GM12891 (cell line): ENCODE data around the gene GPR55.

Experiments used
- PAX5 ChIP-seq: IDR thresholded peaks from 2 replicates; pipeline ENCODE4 v1.6.1; 2011; ENCODE audit warnings: low read length, moderate library complexity, mild to moderate bottlenecking; ENCODE audit not compliant: insufficient read depth, severe bottlenecking
- POLR2A ChIP-seq: IDR thresholded peaks from 2 replicates; pipeline ENCODE4 v1.6.1; 2011; ENCODE audit warnings: low read depth, low read length, control low read depth
- POLR2AphosphoS5 ChIP-seq: IDR thresholded peaks from 2 replicates; pipeline ENCODE4 v1.6.1; 2011; ENCODE audit warnings: low read depth, low read length, control low read depth
- POU2F2 ChIP-seq: IDR thresholded peaks from 2 replicates; pipeline ENCODE4 v1.6.1; 2011; ENCODE audit warnings: low read depth, mild to moderate bottlenecking, control low read depth, low read length, moderate library complexity
- SPI1 ChIP-seq: IDR thresholded peaks from 2 replicates; pipeline ENCODE4 v1.6.1; 2011; ENCODE audit warnings: low read depth, low read length, control low read depth
- TAF1 ChIP-seq: IDR thresholded peaks from 2 replicates; pipeline ENCODE4 v1.6.1; 2011; ENCODE audit warnings: low read depth, low read length, control low read depth

DNA sequence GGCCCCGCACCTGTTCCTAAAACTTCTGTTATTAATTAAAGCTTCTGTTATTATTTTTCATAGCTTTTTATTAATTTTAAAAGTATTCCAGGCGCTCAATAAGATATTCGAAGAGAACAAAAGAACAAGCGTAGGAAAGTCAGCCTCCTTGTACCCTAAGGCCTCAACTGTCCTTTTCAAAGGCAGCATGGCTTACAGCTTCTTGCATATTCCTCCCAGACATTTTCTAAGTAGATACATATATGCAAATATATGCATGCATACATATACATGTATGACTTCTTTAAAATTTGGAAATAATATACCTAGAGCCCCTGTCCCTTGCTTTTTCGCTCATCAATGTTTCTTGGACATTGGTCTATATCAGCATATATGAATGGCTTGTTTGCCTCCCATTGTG, 12.3 kb downstream of the GPR55 start:
- TF ChIP-seq PAX5 (no peak), SPI1 (no peak), POLR2A (no peak), TAF1 (no peak), POLR2AphosphoS5 (no peak), POU2F2 (no peak)
